ENCODE data around the gene FOSL2. TPM values are rescaled to one million over a fixed set of nuclear protein-coding genes. Genes with fewer than 3 reads are reported as not detected.

The FOSL2 gene
- total RNA-seq, 1 donor from 2014 or later: 60.5 TPM

GRCh38 chr2:28420722-28421121, 28.1 kb downstream of the FOSL2 start:
- Mint-ChIP-seq H3K27me3 (ENCODE audit: low read depth) (no peaks in the 10 kb centered on the region), H3K4me3 (no peak overlapping the region), H3K9me3 (no peaks in the 10 kb centered on the region), H3K27ac (no peak overlapping the region), H3K36me3 (peaks cover 2% of the 10 kb centered on the region), H3K4me1 (peaks cover 10% of the 10 kb centered on the region)
- no peak for TF ChIP-seq CTCF (IDR thresholded peaks at IDR 0.05; ENCODE audit: unreplicated experiment)
- DNase-seq (ENCODE audit: low spot score in 2 of 2, unreplicated experiment in 2 of 2): no peak

- Mint-ChIP-seq H3K4me3 (no peak overlapping the region), H3K27ac (no peak overlapping the region), H3K9me3 (no peaks in the 10 kb centered on the region), H3K4me1 (peaks cover 10% of the 10 kb centered on the region), H3K27me3 (ENCODE audit: low read depth) (no peaks in the 10 kb centered on the region), H3K36me3 (peaks cover 2% of the 10 kb centered on the region)
- no peak for TF ChIP-seq CTCF (IDR thresholded peaks at IDR 0.05; ENCODE audit: unreplicated experiment)
- no peak for DNase-seq (ENCODE audit: low spot score in 2 of 2, unreplicated experiment in 2 of 2)
Observed at GRCh38 chr2:28422908-28423741, 30.5 kb downstream of the FOSL2 start.

DNA sequence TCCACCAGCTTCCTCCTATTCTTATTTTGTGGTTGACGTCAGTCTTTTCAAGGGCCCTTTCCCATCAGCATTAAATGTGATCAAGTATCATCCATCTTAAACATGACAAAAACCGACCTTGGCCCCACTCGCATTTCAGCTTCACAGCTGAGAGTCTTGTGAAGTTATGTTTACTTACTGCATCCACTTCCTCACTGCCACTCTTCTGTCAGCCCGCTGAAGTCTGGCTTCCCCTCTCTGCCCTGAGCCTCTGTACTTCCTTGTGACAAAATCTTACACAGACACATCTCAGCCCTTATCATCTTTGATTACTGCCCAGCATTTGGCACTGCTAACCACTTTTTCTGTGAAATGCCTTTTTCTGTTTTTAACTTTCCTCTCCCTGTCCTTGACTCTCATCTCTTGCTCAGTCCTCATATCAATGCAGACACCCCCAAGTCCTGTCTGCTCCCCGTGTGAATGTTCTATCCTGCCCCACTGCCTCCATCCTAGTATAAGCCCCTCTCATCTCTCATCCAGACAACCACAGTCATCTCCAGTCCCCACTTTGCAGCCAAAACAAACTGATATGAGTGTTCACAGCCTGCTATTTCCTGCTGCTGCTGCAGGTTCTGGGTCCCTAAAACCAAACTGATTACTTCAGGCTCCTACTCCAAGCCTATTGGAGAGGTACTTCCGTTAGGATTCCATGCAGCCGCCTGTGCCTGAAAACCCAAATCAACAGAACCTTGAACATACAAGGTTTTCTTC, 31.4 kb downstream of the FOSL2 start:
- H3K4me3 Mint-ChIP-seq: no peak overlapping the region
- H3K27me3 Mint-ChIP-seq (ENCODE audit: low read depth): no peaks in the 10 kb centered on the region
- H3K36me3 Mint-ChIP-seq: peaks cover 2% of the 10 kb centered on the region
- H3K27ac Mint-ChIP-seq: peak overlapping the region; percentile 1
- no peak for DNase-seq (ENCODE audit: low spot score in 2 of 2, unreplicated experiment in 2 of 2)
- peaks cover 10% of the 10 kb centered on the region for H3K4me1 Mint-ChIP-seq
- no peaks in the 10 kb centered on the region for H3K9me3 Mint-ChIP-seq
- TF ChIP-seq CTCF (IDR thresholded peaks at IDR 0.05; ENCODE audit: unreplicated experiment): no peak

- no peak for DNase-seq (ENCODE audit: low spot score in 2 of 2, unreplicated experiment in 2 of 2)
- H3K27me3 Mint-ChIP-seq (ENCODE audit: low read depth): no peaks in the 10 kb centered on the region
- H3K9me3 Mint-ChIP-seq: no peaks in the 10 kb centered on the region
- no peak overlapping the region for H3K27ac Mint-ChIP-seq
- H3K4me3 Mint-ChIP-seq: no peak overlapping the region
- H3K4me1 Mint-ChIP-seq: peaks cover 10% of the 10 kb centered on the region
- no peak for TF ChIP-seq CTCF (IDR thresholded peaks at IDR 0.05; ENCODE audit: unreplicated experiment)
- H3K36me3 Mint-ChIP-seq: peaks cover 2% of the 10 kb centered on the region
Observed at GRCh38 chr2:28424799-28425463, 32.3 kb downstream of the FOSL2 start.

- H3K4me1 Mint-ChIP-seq: peaks cover 10% of the 10 kb centered on the region
- no peaks in the 10 kb centered on the region for H3K27me3 Mint-ChIP-seq (ENCODE audit: low read depth)
- no peak overlapping the region for H3K27ac Mint-ChIP-seq
- DNase-seq (ENCODE audit: low spot score in 2 of 2, unreplicated experiment in 2 of 2): no peak
- no peak overlapping the region for H3K4me3 Mint-ChIP-seq
- no peak for TF ChIP-seq CTCF (IDR thresholded peaks at IDR 0.05; ENCODE audit: unreplicated experiment)
- H3K9me3 Mint-ChIP-seq: no peaks in the 10 kb centered on the region
- H3K36me3 Mint-ChIP-seq: peaks cover 2% of the 10 kb centered on the region
Observed at GRCh38 chr2:28425464-28425835, 32.8 kb downstream of the FOSL2 start.
